Measurements from ENCODE around the gene NEK11.

DNA sequence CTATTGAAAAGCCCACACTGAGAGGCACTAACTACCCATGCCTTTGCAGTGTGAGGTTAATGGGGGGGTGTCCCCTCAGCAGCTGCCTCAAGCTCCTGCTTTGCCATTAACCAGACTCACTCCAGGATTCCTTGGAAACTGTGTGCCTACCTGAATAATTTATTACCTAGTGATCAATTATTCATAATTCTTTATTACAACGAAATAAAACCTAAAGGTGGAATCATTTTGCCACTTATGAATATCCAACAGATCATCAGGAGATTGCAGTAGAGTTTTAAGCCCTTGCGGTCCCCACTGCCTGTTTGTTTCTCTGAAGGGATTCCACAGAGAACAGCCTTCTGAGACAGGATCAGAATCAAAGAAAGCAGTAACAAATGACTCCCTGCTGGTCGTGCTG, 23.3 kb downstream of the NEK11 start:
- TF ChIP-seq, protein P1, sequence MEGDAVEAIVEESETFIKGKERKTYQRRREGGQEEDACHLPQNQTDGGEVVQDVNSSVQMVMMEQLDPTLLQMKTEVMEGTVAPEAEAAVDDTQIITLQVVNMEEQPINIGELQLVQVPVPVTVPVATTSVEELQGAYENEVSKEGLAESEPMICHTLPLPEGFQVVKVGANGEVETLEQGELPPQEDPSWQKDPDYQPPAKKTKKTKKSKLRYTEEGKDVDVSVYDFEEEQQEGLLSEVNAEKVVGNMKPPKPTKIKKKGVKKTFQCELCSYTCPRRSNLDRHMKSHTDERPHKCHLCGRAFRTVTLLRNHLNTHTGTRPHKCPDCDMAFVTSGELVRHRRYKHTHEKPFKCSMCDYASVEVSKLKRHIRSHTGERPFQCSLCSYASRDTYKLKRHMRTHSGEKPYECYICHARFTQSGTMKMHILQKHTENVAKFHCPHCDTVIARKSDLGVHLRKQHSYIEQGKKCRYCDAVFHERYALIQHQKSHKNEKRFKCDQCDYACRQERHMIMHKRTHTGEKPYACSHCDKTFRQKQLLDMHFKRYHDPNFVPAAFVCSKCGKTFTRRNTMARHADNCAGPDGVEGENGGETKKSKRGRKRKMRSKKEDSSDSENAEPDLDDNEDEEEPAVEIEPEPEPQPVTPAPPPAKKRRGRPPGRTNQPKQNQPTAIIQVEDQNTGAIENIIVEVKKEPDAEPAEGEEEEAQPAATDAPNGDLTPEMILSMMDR (conservative IDR thresholded peaks at IDR 0.05; ENCODE audit: low read length): no peak
- TF ChIP-seq EZH2phosphoT487 (IDR thresholded peaks at IDR 0.05; ENCODE audit: borderline replicate concordance): no peak

Data from Loucy (cell line).